GM21528 (cell line): Measurements from ENCODE around the gene FAM98B.

ENCODE experiments used
- ATAC-seq: cut with Tn5 transposase; IDR thresholded peaks from one replicate; pipeline ENCODE4 v1.9.1; 2021; ENCODE audit warnings: mild to moderate bottlenecking, moderate library complexity; ENCODE audit not compliant: unreplicated experiment, low FRiP score

The FAM98B gene

DNA sequence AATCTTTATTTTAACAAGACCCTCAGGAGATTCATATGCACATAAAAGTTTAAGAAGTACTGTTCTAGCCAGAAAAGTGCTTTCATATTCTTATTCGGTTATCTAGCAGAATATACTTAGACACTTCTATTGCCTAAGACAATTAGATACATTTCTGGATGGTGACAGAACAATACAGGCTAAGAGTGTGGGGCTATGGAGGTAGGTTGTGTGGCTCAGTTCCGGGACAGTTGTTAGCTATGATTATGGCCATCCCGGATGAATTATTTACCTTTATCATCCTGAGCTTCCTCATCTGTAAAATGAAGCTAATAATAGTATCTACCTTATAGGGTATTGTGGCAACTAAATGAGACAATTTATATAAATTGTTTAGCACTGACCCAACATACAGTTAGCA is 6.6 kb downstream of the FAM98B start:
- ATAC-seq, result no peak

GRCh38 chr15:38461066-38461833 is 7.3 kb downstream of the FAM98B start:
- ATAC-seq, result no peak

DNA sequence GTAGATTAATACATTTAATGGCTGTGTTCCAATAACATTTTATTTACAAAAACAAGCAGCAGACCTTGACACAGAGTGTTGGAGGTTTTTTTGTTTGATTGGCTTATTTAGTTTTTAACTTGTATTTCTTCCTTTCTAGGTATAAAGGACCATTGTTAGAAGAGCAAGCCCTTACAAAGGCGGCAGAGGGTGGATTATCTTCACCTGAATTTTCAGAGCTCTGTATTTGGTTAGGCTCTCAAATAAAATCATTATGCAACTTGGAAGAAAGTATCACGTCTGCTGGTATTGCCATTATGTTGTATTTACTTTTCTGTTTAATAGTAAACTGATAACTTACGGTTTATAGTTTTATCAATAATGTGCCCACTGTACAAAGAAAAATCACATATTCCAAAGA is 10.0 kb downstream of the FAM98B start:
- ATAC-seq, result no peak

- no peak for ATAC-seq
Observed at GRCh38 chr15:38464675-38465074, 10.7 kb downstream of the FAM98B start.

DNA sequence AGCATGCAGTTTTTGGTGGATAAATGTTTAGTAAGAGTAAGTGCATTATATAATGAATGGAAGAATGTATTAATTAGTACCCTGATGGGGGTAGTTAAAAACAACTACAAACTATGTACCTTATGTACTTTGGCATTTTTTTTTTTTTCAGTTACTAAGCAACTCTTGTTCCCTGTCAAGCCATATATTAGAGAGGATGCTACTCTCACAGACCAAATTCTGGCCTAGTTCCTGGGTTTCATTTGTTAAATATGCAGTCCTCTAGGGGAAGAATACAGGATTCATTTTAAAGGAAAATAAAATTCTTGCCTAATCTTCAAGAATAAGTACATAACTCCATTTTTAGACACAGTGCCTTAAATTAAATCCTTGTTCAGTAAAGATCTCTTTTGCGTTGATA is 16.9 kb downstream of the FAM98B start:
- no peak for ATAC-seq

GRCh38 chr15:38471974-38472373 is 18.0 kb downstream of the FAM98B start:
- no peak for ATAC-seq

GRCh38 chr15:38474155-38474757 is 20.3 kb downstream of the FAM98B start:
- no peak for ATAC-seq

GRCh38 chr15:38475361-38475760 is 21.4 kb downstream of the FAM98B start:
- no peak for ATAC-seq

DNA sequence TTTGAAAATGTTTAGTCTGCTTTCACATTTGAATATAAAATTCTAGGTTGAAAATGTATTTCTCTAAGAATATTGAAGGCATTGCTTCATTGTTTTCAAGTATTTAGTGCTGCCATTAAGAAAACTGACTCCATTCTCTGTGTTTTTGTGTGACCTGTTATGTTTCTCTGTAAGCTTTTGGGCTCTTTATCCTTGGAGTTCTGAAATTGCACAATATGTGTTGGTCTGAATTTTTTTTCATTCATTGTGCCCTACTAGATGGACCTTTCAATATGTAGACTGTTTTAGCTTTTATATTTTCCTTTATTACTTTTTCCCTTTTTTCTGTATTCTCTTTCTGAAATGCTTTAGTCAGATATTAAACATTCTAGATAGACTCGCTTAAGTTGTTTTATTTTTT is 22.2 kb downstream of the FAM98B start:
- ATAC-seq, result no peak

GRCh38 chr15:38477637-38478036 is 23.7 kb downstream of the FAM98B start:
- ATAC-seq, result no peak

- no peak for ATAC-seq
Observed at GRCh38 chr15:38479266-38479665, 25.3 kb downstream of the FAM98B start.

DNA sequence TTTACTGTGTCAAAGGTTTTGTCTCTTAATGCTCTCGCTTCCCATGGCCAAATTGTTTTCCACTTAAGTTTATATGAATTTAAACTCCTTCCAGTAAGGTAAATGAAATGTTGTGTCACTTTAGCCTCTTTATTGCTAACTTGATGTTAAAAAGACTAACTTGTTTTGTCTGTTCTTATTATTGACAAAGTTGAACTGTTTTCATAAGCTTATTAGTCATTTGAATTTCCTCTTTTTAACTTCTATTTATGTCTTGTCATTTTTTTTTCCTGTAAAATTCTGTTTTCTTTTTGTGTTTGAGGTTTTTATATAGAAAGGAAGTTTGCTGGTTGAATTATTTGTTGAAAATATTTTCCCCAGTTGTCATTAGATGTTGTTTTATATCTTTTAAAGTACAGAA is 25.8 kb downstream of the FAM98B start:
- no peak for ATAC-seq

GRCh38 chr15:38481113-38481512 is 27.2 kb downstream of the FAM98B start:
- ATAC-seq, result no peak

DNA sequence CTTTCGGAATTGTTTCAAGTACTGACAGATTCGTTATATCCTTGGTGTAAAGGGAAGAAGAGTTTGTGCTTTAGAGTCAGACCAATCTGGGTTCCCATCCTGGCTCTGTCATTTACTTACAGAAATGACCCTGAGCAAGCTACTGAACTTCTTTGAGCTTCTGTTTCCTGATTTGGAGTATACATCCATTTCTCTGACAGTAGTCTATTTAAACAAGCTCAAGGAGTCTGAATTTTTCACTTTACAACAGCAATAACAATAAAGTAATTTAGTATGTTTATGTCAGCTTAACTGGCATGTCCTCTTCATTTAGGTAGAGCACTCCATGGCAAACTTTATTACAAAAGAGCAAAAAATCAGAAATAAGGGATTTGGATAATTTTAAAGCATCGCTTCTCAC is 27.8 kb downstream of the FAM98B start:
- ATAC-seq, result no peak

DNA sequence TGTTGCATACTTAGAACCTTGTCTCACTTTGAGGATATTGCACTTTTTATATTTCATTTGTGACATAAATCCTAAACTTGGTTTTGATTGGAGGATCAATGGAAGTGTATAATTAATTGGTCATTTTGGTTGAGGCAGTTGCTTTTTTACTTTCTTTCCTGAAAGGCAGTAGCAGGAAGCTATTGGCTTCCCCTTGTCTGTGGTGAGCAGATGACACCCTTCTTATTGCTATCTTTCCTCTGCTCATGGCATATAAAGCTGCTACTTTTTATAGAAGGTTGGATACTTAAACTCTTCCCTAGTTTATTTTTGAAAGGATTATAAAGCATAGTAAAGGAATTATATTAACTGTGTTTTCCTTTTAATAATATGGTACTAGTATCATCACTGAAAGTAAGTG is 28.6 kb downstream of the FAM98B start:
- ATAC-seq, result no peak

DNA sequence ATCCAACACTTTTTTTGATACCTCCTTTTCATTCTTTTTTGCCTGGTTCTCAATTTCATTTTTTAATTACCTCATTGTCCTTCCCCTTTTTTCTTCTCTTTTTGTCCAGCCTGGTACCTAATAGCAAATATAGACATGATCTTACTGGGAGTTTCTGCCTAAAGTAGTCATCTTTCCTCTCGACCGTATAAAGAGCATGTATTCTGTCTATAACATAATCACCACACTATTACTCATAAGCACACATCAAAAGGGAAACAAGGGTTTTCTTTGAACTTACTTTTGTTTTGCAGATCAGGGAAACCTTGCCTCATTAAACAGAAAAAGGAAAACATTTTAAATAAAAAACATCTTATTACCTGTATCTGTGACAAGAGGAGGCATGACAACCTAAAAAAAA is 33.0 kb downstream of the FAM98B start:
- no peak for ATAC-seq

DNA sequence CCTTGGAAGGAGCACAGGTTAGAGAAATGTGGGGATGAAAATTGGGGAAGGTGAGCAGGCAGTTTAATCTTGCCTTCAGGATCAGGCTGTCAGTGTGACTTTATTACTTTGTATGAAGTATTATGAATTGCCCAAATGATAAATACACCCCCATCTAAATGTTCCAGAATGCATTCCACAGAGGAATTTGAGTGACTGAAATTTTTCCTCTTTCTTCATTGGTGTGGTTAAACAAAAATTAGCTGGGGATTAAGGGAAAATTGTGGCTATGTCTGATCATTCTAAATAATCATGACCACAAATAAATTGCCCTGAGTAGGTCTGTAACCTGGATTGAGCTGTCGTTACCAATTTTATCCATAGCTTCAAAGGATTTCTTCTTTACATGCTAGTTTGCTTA is 33.5 kb downstream of the FAM98B start:
- ATAC-seq, result no peak

- ATAC-seq, result no peak
Observed at GRCh38 chr15:38490242-38490922, 36.5 kb downstream of the FAM98B start.

DNA sequence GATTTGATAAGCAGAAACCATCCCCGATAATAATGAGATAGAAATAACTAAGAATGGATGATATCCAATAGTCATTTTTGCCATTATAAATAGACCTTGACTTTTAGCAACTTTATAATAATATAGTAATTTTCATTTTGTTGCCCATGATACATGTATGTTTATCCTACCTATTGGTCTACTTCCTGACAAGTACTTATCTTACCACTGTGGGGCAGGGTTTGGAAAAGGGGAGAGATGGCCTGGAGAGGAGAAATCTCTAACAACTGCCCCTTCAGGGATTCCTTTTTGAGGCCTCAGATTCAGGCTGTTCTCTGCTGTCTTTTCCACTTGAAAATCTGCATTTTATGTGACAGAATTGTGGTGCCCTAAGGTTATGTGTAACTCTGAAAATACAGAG is 42.2 kb downstream of the FAM98B start:
- ATAC-seq, result no peak

DNA sequence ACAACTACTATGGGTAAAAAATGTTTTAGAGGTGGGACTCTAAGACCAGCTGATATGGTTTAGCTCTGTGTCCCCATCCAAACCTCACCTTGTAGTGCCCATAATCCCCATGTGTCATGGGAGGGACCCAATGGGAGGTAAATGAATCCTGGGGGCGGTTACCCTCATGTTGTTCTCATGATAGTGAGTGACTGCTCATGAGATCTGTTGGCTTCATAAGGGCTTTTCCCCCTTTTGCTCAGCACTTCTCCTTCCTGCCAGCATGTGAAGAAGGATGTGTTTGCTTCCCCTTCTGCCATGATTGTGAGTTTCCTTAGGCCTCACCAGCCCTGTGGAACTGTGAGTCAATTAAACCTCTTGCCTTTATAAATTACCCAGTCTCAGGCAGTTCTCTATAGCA is 45.7 kb downstream of the FAM98B start:
- no peak for ATAC-seq

DNA sequence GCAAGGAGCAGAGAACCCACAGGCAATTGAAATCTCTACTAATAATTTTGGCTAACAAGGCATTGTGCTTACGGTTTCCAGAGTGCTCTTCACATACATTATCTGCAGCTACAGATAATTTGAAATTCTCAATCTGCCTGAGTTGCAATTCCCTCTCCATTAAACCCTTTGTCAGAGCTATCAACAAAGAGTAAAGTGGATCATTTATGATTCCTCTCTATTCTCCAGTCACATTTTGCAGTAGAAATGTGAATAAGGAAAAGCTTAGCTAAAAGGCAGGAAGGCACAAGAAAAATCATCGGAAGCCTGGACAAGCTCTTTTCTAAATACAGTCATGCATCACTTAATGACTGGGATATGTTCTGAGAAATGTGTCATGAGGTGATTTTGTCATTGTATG is 49.6 kb downstream of the FAM98B start:
- ATAC-seq, result no peak
